H1 (cell line): ENCODE measurements around the gene PEX14.

Source experiments
- EP300 ChIP-seq, 2 experiments: IDR thresholded peaks; 1 replicate in 1 of 2; 2 replicates in 1 of 2; pipeline ENCODE4 v1.6.1; 2011 to 2012; ENCODE audit warnings: low read depth in 2 of 2, low read length in 2 of 2, mild to moderate bottlenecking in 2 of 2, borderline replicate concordance in 1 of 2, inconsistent platforms in 1 of 2, moderate library complexity in 1 of 2
- EZH2 ChIP-seq: fragments of 200-600 bp; sonication (generic); IDR thresholded peaks from 2 replicates; pipeline ENCODE4 v1.7.1; 2012; ENCODE audit warnings: low read depth, mild to moderate bottlenecking, moderate library complexity, low read length, inconsistent platforms; ENCODE audit not compliant: severe bottlenecking
- JUN ChIP-seq: IDR thresholded peaks from 2 replicates; pipeline ENCODE4 v1.6.1; 2011; ENCODE audit warnings: low read depth, mild to moderate bottlenecking, improper control_type of control experiment, low read length
- RFX5 ChIP-seq: IDR thresholded peaks from 2 replicates; pipeline ENCODE4 v1.6.1; 2011; ENCODE audit warnings: low read depth, low read length, improper control_type of control experiment, borderline replicate concordance
- SP2 ChIP-seq: IDR thresholded peaks from 2 replicates; pipeline ENCODE4 v1.6.1; 2012; ENCODE audit warnings: mild to moderate bottlenecking, low read length, inconsistent platforms
- SP4 ChIP-seq: IDR thresholded peaks from 2 replicates; pipeline ENCODE4 v1.6.1; 2012; ENCODE audit warnings: low read length, inconsistent platforms
- USF2 ChIP-seq: IDR thresholded peaks from 2 replicates; pipeline ENCODE4 v1.6.1; 2011; ENCODE audit warnings: low read length, improper control_type of control experiment
- TF ChIP-seq, protein P1 (sequence below), 3 experiments: IDR thresholded peaks; 1 replicate in 2 of 3; 2 replicates in 1 of 3; pipeline versions ENCODE4 v1.5.1 to v1.6.1; 2011; ENCODE audit warnings: low read length in 3 of 3, mild to moderate bottlenecking in 3 of 3, inconsistent platforms in 2 of 3, low read depth in 1 of 3, moderate library complexity in 1 of 3; ENCODE audit not compliant: insufficient read depth in 1 of 3; ENCODE audit errors: control extremely low read depth in 1 of 3

GRCh38 chr1:10471411-10472219 is 3.1 kb upstream of the PEX14 start:
- no peak for TF ChIP-seq EZH2
- TF ChIP-seq SP2 = no peak
- TF ChIP-seq, protein P1, sequence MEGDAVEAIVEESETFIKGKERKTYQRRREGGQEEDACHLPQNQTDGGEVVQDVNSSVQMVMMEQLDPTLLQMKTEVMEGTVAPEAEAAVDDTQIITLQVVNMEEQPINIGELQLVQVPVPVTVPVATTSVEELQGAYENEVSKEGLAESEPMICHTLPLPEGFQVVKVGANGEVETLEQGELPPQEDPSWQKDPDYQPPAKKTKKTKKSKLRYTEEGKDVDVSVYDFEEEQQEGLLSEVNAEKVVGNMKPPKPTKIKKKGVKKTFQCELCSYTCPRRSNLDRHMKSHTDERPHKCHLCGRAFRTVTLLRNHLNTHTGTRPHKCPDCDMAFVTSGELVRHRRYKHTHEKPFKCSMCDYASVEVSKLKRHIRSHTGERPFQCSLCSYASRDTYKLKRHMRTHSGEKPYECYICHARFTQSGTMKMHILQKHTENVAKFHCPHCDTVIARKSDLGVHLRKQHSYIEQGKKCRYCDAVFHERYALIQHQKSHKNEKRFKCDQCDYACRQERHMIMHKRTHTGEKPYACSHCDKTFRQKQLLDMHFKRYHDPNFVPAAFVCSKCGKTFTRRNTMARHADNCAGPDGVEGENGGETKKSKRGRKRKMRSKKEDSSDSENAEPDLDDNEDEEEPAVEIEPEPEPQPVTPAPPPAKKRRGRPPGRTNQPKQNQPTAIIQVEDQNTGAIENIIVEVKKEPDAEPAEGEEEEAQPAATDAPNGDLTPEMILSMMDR (IDR thresholded peaks at IDR 0.05; ENCODE audit: control extremely low read depth in 1 of 3, insufficient read depth in 1 of 3, low read depth in 1 of 3, low read length in 3 of 3) = no peak
- TF ChIP-seq JUN = no peak
- no peak for TF ChIP-seq SP4
- TF ChIP-seq RFX5 = no peak
- no peak for TF ChIP-seq USF2
- TF ChIP-seq EP300 (IDR thresholded peaks at IDR 0.05; ENCODE audit: borderline replicate concordance in 1 of 2, low read depth in 2 of 2, low read length in 2 of 2) = no peak
